ENCODE results near the gene LITAF.

The LITAF gene

GRCh38 chr16:11586856-11587642, at the start of gene LITAF:
TSS of gene LITAF (minus strand) at chr16:11586919. CDS start at chr16:11556730, 30,189 bp downstream.
- peak; percentile 39 to 49 for DNase-seq

DNA sequence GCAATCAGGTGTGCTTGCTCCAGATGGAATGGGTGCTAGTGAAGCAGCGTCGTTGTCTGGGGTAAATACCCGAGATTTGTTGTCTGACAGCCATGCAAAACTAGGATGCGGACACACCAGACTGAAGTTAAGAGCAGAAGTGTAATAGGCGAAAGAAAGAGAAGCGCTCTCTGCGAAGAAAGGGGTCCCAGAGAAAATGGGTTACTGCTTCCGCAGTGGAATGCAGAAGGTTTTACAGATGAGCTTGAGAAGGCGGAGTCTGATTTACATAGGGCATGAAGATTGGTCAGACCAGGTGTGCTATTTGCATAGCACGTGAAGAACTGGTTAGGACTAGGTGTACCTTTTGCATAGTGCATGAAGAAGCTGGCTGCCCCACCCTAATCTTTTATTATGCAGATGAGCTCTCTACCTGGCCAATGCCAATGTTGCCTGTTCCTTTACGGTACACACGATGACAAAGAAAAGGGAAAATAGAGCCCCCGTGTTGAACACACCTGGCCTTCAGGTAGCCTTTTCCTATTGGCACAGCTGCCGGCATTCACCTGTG, 49.5 kb upstream of the LITAF start:
- DNase-seq: no peak

DNA sequence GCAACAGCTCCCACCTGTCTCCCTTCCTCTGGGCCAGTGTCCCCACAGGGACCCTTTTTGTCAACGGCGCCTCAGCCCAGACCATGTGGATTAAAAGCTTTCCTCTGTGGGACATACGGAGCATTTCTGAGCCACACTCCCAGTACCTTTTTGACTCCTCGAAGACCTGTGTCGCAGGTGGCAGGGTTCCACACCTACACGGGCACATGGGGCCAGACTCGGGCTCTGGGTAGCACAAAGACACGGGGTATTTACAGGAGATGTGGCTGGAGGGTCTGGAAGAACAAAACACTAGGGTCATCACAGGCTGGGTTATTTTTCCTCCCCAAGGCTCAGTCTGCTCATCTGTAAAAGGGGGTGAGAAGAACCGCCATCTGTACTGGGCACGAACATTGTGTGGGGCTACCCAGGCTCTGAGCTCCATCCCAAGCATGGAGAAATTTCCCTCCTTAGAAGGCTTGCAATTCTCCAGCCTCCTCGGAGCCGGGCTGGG, 49.0 kb upstream of the LITAF start:
- no peak for DNase-seq

- DNase-seq: no peak
Measured at GRCh38 chr16:11635113-11635652, 48.5 kb upstream of the LITAF start.

GRCh38 chr16:11634312-11634711, 47.6 kb upstream of the LITAF start:
- DNase-seq: no peak

DNA sequence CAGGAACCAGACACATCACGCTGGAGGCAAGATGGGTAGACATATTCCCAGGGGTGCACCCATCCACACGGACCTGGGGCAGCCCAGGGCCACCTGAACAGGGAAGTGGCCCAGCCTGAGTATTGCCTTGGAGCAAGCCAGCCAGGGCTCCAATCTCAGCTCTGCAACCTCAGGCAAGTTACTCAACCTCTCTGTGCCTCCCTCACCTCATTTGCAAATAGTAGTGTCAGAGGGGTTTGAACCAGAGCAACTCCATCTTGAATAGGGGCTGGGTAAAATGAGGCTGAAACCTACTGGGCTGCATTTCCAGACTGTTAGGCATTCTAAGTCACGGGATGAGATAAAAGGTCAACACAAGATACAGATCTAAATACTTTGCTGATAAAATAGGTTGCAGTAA, 46.4 kb upstream of the LITAF start:
- no peak for DNase-seq

GRCh38 chr16:11632455-11632939, 45.8 kb upstream of the LITAF start:
- DNase-seq: no peak

DNA sequence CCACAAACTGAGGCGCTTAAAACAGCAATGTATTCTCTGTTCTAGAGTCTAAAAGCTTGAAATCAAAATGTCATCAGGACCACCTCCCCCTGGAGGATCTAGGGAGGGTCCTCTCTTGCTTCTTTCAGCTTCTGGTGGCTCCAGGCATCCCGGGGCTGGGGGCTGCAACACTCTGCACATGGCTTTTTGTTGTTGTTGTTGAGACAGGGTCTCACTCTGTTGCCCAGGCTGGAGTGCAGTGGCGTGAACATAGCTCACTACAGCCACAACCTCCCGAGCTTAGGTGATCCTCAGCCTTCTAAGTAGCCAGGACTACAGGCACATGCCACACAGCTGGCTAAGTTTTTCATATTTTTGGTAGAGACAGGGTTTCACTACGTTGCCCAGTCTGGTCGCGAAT, 44.5 kb upstream of the LITAF start:
- no peak for DNase-seq

GRCh38 chr16:11630768-11631056, 44.0 kb upstream of the LITAF start:
- DNase-seq: no peak

DNA sequence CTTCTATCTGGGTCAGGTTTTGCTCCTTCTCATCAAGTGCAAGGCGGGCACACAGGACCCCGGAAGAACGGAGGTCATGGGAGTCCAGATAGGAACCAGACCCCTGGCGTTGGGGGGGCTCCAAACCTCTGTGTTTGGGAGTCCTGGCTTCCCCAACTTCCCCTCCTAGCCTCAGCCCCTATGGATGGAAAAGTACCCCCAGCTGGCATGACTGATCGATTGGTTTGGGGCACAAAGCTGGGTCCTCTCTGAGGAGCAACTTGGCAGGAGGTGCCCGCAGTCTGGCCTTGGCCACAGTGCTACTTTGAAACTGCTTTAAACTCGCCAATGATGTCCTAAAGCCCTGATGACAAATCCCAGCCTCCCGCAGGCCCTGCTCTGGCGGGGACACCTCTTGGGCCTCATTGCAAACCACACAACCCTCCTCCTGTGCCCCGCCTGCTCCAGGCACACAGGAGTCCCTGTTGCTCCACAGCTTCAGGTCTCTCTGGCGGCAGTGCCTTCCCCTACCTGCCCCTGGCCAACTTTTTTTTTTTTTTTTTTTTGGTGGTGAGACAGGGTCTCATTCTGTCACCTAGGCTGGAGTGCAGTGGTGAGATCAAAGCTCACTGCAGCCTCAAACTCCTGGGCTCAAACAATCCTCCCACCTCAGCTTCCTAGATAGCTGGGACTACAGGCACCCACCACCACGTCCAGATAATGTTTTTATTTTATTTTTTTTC, 43.5 kb upstream of the LITAF start:
- DNase-seq: no peak

DNA sequence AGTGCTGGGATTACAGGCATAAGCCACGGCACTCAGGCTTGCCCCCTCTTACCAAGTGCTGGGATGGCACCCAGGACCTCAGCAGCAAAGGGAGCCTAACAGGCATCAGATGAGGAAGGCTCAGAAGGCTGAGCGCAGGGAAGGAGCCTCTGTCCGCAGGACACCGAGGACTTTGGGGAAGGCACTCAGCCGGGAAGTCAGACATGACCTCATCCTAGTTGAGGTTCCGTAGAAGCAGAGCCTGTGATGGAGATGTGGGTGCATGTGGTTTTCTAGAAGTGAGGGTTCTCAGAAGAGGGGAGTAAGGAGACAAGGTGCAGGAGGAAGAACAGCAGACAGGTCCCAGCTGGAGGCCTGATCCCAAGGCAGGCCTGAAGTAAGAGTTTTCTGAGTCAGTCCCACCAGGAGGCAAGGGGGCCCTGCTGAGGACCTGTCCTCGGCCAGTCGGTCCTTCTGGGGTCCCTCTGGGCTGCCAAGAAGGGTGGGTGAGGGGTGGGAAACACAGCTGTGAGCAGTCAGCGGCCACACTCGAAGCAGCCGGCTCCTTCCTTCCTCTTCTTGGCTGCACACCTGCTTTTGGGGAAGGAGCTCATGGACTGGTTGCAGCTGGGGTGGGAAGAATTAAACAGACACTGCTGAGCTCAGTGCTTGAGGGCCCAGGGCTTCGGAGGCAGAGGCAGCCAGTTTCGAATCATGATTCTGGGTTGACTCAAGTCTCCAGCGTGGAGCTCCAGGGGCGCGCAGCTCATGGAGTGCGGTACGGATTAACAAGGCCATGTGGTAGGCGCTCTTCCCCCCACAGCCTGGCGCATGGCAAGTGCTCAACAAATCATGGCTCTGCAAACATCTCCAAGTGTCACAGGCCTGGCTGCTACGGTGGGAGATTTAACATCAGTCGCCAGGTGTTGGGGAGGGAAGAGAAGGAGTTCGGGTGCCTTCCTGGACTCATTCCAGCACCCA, 42.6 kb upstream of the LITAF start:
- DNase-seq: no peak

GRCh38 chr16:11627822-11628457, 41.2 kb upstream of the LITAF start:
- DNase-seq: no peak

DNA sequence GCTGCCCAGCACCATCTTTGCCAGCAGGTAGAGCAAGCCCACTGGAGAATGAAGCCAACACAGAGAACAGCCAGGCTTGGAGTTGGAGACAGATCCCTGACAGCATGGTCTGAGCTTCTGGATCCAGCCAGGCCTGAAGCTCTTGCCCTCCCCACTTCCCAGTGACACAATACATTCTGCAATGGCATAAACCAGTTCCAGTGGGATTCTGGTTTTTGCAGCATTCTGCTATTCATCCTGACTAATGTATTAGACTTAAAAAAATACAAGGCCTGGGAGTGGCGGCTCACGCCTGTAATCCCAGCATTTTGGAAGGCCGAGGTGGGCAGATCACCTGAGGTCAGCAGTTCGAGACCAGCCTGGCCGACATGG, 40.6 kb upstream of the LITAF start:
- DNase-seq: no peak

- DNase-seq: no peak
Measured at GRCh38 chr16:11626657-11627291, 40.1 kb upstream of the LITAF start.

DNA sequence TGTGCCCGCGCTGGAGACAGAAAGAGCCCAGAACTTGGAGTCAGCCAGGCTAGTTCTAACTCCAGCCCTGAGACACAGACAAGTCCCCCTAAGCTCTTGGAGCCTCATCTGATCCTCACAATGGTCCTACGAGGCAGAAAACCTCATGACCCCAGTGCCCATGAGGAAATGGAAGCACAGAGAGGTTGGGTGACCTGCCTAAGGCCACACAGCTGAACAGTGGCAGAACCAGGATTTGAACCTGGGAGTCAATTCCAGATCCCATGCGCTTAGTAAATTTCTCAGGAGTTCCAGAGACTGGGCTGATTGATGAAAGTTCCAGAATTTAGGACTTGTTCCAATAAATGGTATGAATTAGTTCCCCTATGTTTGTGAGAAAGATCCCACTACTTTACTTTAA, 39.0 kb upstream of the LITAF start:
- no peak for DNase-seq

- DNase-seq: no peak
Measured at GRCh38 chr16:11624636-11625607, 38.2 kb upstream of the LITAF start.

GRCh38 chr16:11624205-11624604, 37.5 kb upstream of the LITAF start:
- DNase-seq: no peak

DNA sequence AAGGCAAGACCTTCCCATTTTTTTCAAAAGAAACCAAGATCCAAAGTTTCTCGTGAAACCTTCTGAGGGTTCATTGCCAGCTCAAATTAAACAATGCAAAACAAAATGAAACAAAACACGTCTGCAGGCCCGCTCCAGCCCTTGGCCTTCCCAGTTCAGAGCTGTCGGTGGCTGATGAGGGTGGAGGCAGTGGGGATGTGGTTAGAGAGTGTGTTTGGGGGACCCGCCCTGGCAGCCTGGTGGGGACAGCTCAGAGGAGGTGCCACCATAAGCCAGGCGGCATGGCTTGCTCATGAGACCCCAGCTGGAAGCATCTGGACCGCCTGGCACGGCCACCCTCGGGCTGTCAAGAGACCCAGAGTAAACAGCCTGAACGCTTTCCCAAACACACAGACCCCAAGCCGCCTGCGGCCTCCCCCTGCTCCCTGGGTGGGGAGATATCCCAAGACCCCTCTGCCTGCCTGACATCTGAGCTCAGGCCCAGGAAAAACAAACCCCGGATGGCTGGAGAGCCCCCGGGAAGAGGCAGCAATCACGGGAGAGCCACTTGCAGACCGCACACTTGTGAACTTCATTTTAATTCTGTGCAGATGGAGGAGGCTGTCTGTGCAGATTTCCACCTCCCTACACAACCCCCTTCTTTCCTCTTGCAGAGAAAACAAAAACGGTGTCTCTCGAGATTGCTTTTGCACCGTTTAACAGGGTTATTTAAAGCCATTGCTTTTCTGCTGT, 35.4 kb upstream of the LITAF start:
- peak; percentile 23 to 24 for DNase-seq

- DNase-seq: no peak
Measured at GRCh38 chr16:11621539-11621919, 34.8 kb upstream of the LITAF start.

Measured in activated CD4-positive, alpha-beta T cell treated with anti-CD3 and anti-CD28 coated beads, Interleukin-2, amount 50 U/mL, for 4 hours (primary cell).